SK-N-SH treated with all-trans-retinoic acid at 6 μM for 48 hours (cell line): ENCODE data around the gene DNM1L.

Experiments used
- ATAC-seq: fragments of 200-7000 bp; cut with Tn5 transposase; 3 replicates; pipeline ENCODE4 v1.9.1; 2020; ENCODE audit warnings: mild to moderate bottlenecking, moderate library complexity
- ARNTL ChIP-seq: fragments of 450-650 bp; formaldehyde crosslinking; IDR thresholded peaks from 2 replicates; pipeline ENCODE4 v1.5.0; 2020; ENCODE audit warnings: low read depth, mild to moderate bottlenecking, moderate library complexity, borderline replicate concordance
- BACH2 ChIP-seq: fragments of 250-450 bp; sonication (Bioruptor Pico); IDR thresholded peaks from 2 replicates; pipeline ENCODE4 v1.9.0; 2021; ENCODE audit warnings: mild to moderate bottlenecking, borderline replicate concordance
- CSDC2 ChIP-seq: fragments of 250-450 bp; sonication (Bioruptor Pico); IDR thresholded peaks from 2 replicates; pipeline ENCODE4 v1.5.0; 2020; ENCODE audit warnings: mild to moderate bottlenecking, moderate library complexity
- ESRRG ChIP-seq: fragments of 250-450 bp; sonication (Bioruptor Pico); IDR thresholded peaks from 2 replicates; pipeline ENCODE4 v1.6.1; 2021; ENCODE audit warnings: mild to moderate bottlenecking
- GLIS3 ChIP-seq: fragments of 250-450 bp; sonication (Bioruptor Pico); IDR thresholded peaks from 2 replicates; pipeline ENCODE4 v1.5.0; 2020; ENCODE audit warnings: mild to moderate bottlenecking, moderate library complexity
- ISL1 ChIP-seq: fragments of 250-450 bp; sonication (Bioruptor Pico); IDR thresholded peaks from 2 replicates; pipeline ENCODE4 v2.1.2; 2022; ENCODE audit warnings: mild to moderate bottlenecking, moderate library complexity
- OSR1 ChIP-seq: fragments of 250-450 bp; sonication (Bioruptor Pico); IDR thresholded peaks from 2 replicates; pipeline ENCODE4 v1.8.0; 2022; ENCODE audit warnings: moderate library complexity, mild to moderate bottlenecking, inconsistent platforms
- PPARA ChIP-seq: fragments of 250-450 bp; sonication (Bioruptor Pico); IDR thresholded peaks from 2 replicates; pipeline ENCODE4 v1.5.0; 2020; ENCODE audit warnings: mild to moderate bottlenecking, borderline replicate concordance
- RARB ChIP-seq: fragments of 250-450 bp; sonication (Bioruptor Pico); IDR thresholded peaks from 2 replicates; pipeline ENCODE4 v1.8.0; 2021; ENCODE audit warnings: mild to moderate bottlenecking, moderate library complexity
- SNAI2 ChIP-seq: fragments of 250-450 bp; sonication (Bioruptor Pico); IDR thresholded peaks from 2 replicates; pipeline ENCODE4 v1.5.0; 2020; ENCODE audit warnings: mild to moderate bottlenecking, moderate library complexity
- TCF4 ChIP-seq: fragments of 250-450 bp; sonication (Bioruptor Pico); IDR thresholded peaks from 2 replicates; pipeline ENCODE4 v1.8.0; 2021; ENCODE audit warnings: mild to moderate bottlenecking, moderate library complexity, borderline replicate concordance
- TOX ChIP-seq: fragments of 250-450 bp; sonication (Bioruptor Pico); IDR thresholded peaks from 2 replicates; pipeline ENCODE4 v1.8.0; 2021; ENCODE audit warnings: mild to moderate bottlenecking, moderate library complexity, borderline replicate concordance
- ZFP3 ChIP-seq: fragments of 250-450 bp; sonication (Bioruptor Pico); IDR thresholded peaks from 2 replicates; pipeline ENCODE4 v1.5.0; 2020; ENCODE audit warnings: mild to moderate bottlenecking, moderate library complexity
- ZFP30 ChIP-seq: fragments of 450-650 bp; formaldehyde crosslinking; IDR thresholded peaks from 2 replicates; pipeline ENCODE4 v1.5.0; 2022; ENCODE audit warnings: mild to moderate bottlenecking, moderate library complexity
- ZNF565 ChIP-seq: fragments of 450-650 bp; formaldehyde crosslinking; conservative IDR thresholded peaks from 2 replicates; pipeline ENCODE4 v1.5.0; 2020; ENCODE audit warnings: low read depth, mild to moderate bottlenecking, moderate library complexity
- ZNF70 ChIP-seq: fragments of 450-650 bp; formaldehyde crosslinking; IDR thresholded peaks from 2 replicates; pipeline ENCODE4 v1.5.0; 2020; ENCODE audit warnings: mild to moderate bottlenecking, moderate library complexity
- ZNF8 ChIP-seq: fragments of 450-650 bp; formaldehyde crosslinking; IDR thresholded peaks from 2 replicates; pipeline ENCODE4 v1.5.0; 2020; ENCODE audit warnings: mild to moderate bottlenecking, moderate library complexity
- TF ChIP-seq, protein P1 (sequence below): fragments of 250-450 bp; sonication (Bioruptor Pico); IDR thresholded peaks from 2 replicates; pipeline ENCODE4 v1.5.1; 2020; ENCODE audit warnings: low read depth, mild to moderate bottlenecking, moderate library complexity
- TF ChIP-seq, protein P2 (sequence below): fragments of 250-450 bp; sonication (Bioruptor Pico); IDR thresholded peaks from 2 replicates; pipeline ENCODE4 v1.8.0; 2020; ENCODE audit warnings: mild to moderate bottlenecking, moderate library complexity, borderline replicate concordance
- TF ChIP-seq, protein P3 (sequence below): fragments of 250-450 bp; sonication (Bioruptor Pico); IDR thresholded peaks from 2 replicates; pipeline ENCODE4 v1.5.0; 2020; ENCODE audit warnings: mild to moderate bottlenecking, moderate library complexity
- TF ChIP-seq, protein P4 (sequence below): fragments of 250-450 bp; sonication (Bioruptor Pico); IDR thresholded peaks from 2 replicates; pipeline ENCODE4 v1.8.0; 2021; ENCODE audit warnings: low read depth, mild to moderate bottlenecking, moderate library complexity, borderline replicate concordance

DNM1L gene

DNA sequence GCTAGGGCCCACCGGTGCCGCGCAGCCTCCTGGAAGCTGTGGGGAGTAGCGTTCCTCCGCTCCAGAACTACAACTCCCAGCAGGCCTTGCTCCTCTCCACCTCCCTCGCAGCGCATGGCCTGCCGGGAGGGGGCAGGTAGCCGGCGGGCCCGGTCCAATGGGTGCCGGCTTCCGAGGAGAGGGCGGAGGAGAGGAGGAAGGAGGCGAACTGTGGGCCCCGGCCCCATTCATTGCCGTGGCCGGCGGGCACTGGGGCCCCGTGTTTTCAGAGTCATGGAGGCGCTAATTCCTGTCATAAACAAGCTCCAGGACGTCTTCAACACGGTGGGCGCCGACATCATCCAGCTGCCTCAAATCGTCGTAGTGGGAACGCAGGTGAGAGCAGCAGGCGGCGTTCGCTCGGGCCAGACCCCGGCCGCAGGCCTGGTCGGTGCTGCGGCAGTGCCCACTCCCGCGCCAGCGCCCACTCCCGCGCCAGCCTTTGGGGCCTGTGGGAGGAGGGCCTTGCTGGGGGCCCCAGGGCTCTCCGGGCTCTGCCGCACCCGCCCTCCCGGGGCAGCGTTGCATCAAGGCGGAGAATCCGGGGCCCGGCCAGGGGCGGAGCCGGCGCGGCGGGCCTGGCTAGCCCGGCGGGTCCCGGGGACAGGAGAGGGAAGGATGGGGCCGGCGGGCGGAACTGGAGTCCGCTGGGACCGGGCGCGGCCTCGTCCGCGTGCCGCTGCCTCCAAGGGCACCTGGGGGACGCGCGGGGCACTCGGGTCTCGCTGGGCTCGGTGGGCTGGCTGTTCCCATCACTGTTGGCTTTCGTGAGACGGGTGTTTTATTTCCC is at the start of gene DNM1L:
Gene DNM1L, plus strand, starts transcription at position 211 of the 829 bp plus-strand sequence. Its CDS starts 63 bp downstream, at position 274.
- peak; percentile 98 for ATAC-seq
- TF ChIP-seq, protein P1, sequence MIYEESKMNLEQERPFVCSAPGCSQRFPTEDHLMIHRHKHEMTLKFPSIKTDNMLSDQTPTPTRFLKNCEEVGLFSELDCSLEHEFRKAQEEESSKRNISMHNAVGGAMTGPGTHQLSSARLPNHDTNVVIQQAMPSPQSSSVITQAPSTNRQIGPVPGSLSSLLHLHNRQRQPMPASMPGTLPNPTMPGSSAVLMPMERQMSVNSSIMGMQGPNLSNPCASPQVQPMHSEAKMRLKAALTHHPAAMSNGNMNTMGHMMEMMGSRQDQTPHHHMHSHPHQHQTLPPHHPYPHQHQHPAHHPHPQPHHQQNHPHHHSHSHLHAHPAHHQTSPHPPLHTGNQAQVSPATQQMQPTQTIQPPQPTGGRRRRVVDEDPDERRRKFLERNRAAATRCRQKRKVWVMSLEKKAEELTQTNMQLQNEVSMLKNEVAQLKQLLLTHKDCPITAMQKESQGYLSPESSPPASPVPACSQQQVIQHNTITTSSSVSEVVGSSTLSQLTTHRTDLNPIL (CRISPR knock-in tag) = no peak
- TF ChIP-seq CSDC2 (CRISPR knock-in tag) (no peak), ESRRG (CRISPR knock-in tag) (no peak), ZFP30 (CRISPR knock-in tag) (no peak), TCF4 (CRISPR knock-in tag) (no peak), ARNTL (CRISPR knock-in tag) (no peak), PPARA (CRISPR knock-in tag) (no peak), ZNF8 (CRISPR knock-in tag) (no peak), RARB (CRISPR knock-in tag) (no peak), ZFP3 (CRISPR knock-in tag) (peak; percentile 94), ZNF565 (CRISPR knock-in tag) (no peak), ZNF70 (CRISPR knock-in tag) (no peak), GLIS3 (CRISPR knock-in tag) (no peak)
- TF ChIP-seq, protein P2, sequence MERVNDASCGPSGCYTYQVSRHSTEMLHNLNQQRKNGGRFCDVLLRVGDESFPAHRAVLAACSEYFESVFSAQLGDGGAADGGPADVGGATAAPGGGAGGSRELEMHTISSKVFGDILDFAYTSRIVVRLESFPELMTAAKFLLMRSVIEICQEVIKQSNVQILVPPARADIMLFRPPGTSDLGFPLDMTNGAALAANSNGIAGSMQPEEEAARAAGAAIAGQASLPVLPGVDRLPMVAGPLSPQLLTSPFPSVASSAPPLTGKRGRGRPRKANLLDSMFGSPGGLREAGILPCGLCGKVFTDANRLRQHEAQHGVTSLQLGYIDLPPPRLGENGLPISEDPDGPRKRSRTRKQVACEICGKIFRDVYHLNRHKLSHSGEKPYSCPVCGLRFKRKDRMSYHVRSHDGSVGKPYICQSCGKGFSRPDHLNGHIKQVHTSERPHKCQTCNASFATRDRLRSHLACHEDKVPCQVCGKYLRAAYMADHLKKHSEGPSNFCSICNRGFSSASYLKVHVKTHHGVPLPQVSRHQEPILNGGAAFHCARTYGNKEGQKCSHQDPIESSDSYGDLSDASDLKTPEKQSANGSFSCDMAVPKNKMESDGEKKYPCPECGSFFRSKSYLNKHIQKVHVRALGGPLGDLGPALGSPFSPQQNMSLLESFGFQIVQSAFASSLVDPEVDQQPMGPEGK (CRISPR knock-in tag) = no peak
- TF ChIP-seq, protein P3, sequence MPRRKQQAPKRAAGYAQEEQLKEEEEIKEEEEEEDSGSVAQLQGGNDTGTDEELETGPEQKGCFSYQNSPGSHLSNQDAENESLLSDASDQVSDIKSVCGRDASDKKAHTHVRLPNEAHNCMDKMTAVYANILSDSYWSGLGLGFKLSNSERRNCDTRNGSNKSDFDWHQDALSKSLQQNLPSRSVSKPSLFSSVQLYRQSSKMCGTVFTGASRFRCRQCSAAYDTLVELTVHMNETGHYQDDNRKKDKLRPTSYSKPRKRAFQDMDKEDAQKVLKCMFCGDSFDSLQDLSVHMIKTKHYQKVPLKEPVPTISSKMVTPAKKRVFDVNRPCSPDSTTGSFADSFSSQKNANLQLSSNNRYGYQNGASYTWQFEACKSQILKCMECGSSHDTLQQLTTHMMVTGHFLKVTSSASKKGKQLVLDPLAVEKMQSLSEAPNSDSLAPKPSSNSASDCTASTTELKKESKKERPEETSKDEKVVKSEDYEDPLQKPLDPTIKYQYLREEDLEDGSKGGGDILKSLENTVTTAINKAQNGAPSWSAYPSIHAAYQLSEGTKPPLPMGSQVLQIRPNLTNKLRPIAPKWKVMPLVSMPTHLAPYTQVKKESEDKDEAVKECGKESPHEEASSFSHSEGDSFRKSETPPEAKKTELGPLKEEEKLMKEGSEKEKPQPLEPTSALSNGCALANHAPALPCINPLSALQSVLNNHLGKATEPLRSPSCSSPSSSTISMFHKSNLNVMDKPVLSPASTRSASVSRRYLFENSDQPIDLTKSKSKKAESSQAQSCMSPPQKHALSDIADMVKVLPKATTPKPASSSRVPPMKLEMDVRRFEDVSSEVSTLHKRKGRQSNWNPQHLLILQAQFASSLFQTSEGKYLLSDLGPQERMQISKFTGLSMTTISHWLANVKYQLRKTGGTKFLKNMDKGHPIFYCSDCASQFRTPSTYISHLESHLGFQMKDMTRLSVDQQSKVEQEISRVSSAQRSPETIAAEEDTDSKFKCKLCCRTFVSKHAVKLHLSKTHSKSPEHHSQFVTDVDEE (CRISPR knock-in tag) = peak; percentile 60; the same call in 1 of the 2 replicates

DNA sequence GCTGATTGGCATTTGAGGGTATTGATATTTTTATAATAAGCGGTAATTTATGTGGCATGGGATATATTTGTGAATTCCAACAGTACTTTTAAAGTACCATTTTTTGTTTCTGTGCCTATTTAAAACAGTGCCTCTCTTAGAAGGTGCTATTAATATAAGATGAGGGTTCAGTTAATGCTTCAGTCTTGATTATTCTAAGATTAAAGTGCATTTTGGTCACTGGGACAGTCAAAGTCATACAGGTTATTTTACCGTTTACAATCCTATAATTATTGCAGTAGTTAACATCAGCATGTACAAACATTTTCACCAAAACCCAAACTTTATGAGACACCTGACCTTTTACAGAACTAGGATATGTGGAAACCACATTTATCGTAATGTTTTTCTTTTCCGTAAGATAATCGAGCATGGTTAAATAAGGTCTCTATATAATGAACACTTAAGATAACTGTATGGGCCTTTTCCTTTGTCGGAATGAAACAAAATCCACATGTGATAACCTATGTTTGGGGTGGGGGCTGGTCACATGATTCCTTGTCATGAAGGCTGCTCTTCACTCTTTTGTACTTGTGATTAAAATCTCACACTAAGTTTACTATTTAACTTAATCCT is 37.7 kb upstream of the DNM1L start:
- no peak for ATAC-seq
- no peak for TF ChIP-seq ISL1 (CRISPR knock-in tag)
- TF ChIP-seq ZFP30 (CRISPR knock-in tag) = no peak
- TF ChIP-seq SNAI2 (CRISPR knock-in tag) = no peak
- no peak for TF ChIP-seq BACH2 (CRISPR knock-in tag)
- TF ChIP-seq ARNTL (CRISPR knock-in tag) = no peak
- TF ChIP-seq, protein P2 (CRISPR knock-in tag) = no peak
- no peak for TF ChIP-seq ZNF565 (CRISPR knock-in tag)
- TF ChIP-seq, protein P4, sequence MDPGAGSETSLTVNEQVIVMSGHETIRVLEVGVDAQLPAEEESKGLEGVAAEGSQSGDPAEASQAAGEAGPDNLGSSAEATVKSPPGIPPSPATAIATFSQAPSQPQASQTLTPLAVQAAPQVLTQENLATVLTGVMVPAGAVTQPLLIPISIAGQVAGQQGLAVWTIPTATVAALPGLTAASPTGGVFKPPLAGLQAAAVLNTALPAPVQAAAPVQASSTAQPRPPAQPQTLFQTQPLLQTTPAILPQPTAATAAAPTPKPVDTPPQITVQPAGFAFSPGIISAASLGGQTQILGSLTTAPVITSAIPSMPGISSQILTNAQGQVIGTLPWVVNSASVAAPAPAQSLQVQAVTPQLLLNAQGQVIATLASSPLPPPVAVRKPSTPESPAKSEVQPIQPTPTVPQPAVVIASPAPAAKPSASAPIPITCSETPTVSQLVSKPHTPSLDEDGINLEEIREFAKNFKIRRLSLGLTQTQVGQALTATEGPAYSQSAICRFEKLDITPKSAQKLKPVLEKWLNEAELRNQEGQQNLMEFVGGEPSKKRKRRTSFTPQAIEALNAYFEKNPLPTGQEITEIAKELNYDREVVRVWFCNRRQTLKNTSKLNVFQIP (CRISPR knock-in tag) = no peak
- TF ChIP-seq ESRRG (CRISPR knock-in tag) = no peak
- no peak for TF ChIP-seq OSR1 (CRISPR knock-in tag)
- no peak for TF ChIP-seq TOX (CRISPR knock-in tag)
- no peak for TF ChIP-seq CSDC2 (CRISPR knock-in tag)
- TF ChIP-seq, protein P1 (CRISPR knock-in tag) = no peak
- TF ChIP-seq, protein P3 (CRISPR knock-in tag) = no peak
- TF ChIP-seq ZNF8 (CRISPR knock-in tag) = no peak
